OCI-LY7 (cell line): ENCODE data around the gene STK32A.

ENCODE experiments used
- CTCF ChIP-seq: fragments of 200-600 bp; sonication (generic); conservative IDR thresholded peaks from 2 replicates; pipeline ENCODE4 v1.5.1; 2014; ENCODE audit warnings: mild to moderate bottlenecking, antibody characterized with exemption, low read length, moderate library complexity, mixed read lengths
- EZH2phosphoT487 ChIP-seq: fragments of 200-600 bp; sonication (generic); IDR thresholded peaks from 2 replicates; pipeline ENCODE4 v1.6.1; 2018; ENCODE audit warnings: low read depth, borderline replicate concordance, mild to moderate bottlenecking, mixed run types, antibody characterized with exemption, low read length, moderate library complexity, mixed read lengths

- TF ChIP-seq CTCF (no peak), EZH2phosphoT487 (no peak)
Measured at GRCh38 chr5:147259837-147260236, 25.0 kb downstream of the STK32A start.
